ENCODE measurements around the gene MMD2.
A peak's percentile ranks its signal among the peaks of the same experiment; 100 is the strongest.
"Not testable (repeated sequence)": the region's sequence is repeated elsewhere in the genome, so short reads cannot be mapped to it uniquely, and the experiment has no call there.

The MMD2 gene

DNA sequence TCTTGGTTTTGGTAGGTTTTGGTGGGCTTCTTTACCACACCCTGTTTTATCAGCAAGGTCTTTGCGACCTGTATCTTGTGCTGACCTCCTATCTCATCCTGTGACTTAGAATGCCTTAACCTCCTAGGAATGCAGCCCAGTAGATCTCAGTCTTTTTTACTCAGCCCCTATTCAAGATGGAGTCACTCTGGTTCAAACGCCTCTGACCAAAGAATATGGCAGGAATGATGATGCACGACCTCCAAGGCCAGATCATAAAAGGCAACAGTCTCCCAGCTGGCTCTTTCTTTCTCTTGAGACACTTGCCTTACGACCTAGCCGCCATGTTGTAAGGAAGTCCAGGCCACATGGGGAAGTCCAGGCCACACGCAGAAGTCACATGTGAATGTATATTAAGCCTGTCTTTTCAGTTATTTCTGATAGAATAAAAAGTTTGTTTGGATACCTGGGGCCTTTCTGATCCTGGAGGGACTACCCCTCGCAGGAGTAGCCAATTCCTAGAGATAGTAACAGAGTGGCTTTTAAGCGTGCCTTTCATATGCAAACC is 65.0 kb downstream of the MMD2 start:
- Mint-ChIP-seq H3K9me3 (peaks cover 19% of the 10 kb centered on the region), H3K36me3 (ENCODE audit: low read depth) (no peaks in the 10 kb centered on the region), H3K27me3 (ENCODE audit: low read depth, poor library complexity) (peaks cover 28% of the 10 kb centered on the region), H3K27ac (no peak overlapping the region), H3K4me1 (no peaks in the 10 kb centered on the region), H3K4me3 (no peak overlapping the region)
- TF ChIP-seq CTCF (IDR thresholded peaks at IDR 0.05), result no peak
- no peak for DNase-seq

DNA sequence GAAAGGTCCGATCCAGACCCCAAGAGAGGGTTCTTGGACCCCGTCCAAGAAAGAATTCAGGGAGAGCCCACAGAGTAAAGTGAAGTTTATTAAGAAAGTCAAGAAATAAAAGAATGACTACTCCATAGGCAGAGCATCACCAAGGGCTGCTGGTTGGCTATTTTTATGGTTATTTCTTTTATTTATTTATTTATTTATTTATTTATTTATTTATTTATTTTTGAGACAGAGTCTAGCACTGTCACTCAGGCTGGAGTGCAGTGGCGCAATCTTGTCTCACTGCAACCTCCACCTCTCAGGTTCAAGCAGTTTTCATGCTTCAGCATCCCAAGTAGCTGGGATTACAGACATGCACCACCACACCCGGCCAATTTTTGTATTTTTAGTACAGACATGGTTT is 65.8 kb downstream of the MMD2 start:
- H3K9me3 Mint-ChIP-seq, result peaks cover 19% of the 10 kb centered on the region

DNA sequence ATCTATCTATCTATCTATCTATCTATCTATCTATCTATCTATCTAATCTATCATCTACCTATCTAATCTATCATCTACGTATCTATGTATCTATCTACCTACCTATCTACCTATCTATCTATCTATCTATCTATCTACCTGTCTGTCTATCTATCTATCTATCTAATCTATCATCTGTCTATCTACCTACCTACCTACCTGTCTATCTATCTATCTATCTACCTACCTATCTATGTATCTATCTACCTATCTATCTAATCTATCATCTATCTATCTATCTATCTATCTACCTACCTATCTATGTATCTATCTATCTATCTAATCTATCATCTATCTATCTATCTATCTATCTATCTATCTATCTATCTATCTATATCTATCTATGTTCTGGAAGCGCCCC is 67.5 kb downstream of the MMD2 start:
- H3K4me1 Mint-ChIP-seq; H3K27ac Mint-ChIP-seq; DNase-seq; H3K4me3 Mint-ChIP-seq; H3K36me3 Mint-ChIP-seq (ENCODE audit: low read depth): not testable (repeated sequence)
- peaks cover 25% of the 10 kb centered on the region for H3K27me3 Mint-ChIP-seq (ENCODE audit: low read depth, poor library complexity)
- peaks cover 19% of the 10 kb centered on the region for H3K9me3 Mint-ChIP-seq

More for the DNA sequence above, 65.8 kb downstream of the MMD2 start:
- H3K4me1 Mint-ChIP-seq; H3K36me3 Mint-ChIP-seq (ENCODE audit: low read depth); H3K4me3 Mint-ChIP-seq; DNase-seq: not testable (repeated sequence)
- peak overlapping the region; percentile 77 for H3K27ac Mint-ChIP-seq
- H3K27me3 Mint-ChIP-seq (ENCODE audit: low read depth, poor library complexity), result peaks cover 28% of the 10 kb centered on the region

GRCh38 chr7:4889682-4890081 is 69.3 kb downstream of the MMD2 start:
- H3K9me3 Mint-ChIP-seq, result peaks cover 11% of the 10 kb centered on the region
- peaks cover 35% of the 10 kb centered on the region for H3K27me3 Mint-ChIP-seq (ENCODE audit: low read depth, poor library complexity)
- no peak overlapping the region for H3K27ac Mint-ChIP-seq
- TF ChIP-seq CTCF (IDR thresholded peaks at IDR 0.05), result no peak
- H3K4me3 Mint-ChIP-seq, result no peak overlapping the region
- H3K4me1 Mint-ChIP-seq, result no peaks in the 10 kb centered on the region
- no peaks in the 10 kb centered on the region for H3K36me3 Mint-ChIP-seq (ENCODE audit: low read depth)
- DNase-seq, result no peak

DNA sequence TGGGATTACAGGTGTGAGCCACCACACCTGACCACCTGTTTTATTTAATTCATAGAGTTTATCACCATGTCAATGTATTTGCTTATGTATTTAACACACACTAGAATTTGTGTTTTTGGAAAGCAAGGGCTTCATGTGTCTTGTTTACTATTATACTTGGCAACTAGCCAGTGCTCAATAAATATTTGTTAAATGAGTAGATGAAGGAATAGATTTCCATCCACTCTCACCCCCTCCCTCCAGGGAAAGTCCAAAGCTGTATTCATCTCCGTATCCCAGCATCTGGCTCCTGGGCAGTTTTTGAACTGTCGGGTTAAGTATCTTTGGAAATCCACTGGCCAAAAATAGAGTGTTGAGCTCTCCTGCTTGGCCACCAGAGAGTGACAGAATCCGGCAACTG is 70.8 kb downstream of the MMD2 start:
- H3K27me3 Mint-ChIP-seq (ENCODE audit: low read depth, poor library complexity), result peaks cover 37% of the 10 kb centered on the region
- TF ChIP-seq CTCF (IDR thresholded peaks at IDR 0.05), result no peak
- no peaks in the 10 kb centered on the region for H3K4me1 Mint-ChIP-seq
- no peak for DNase-seq
- H3K27ac Mint-ChIP-seq, result no peak overlapping the region
- no peak overlapping the region for H3K4me3 Mint-ChIP-seq
- H3K36me3 Mint-ChIP-seq (ENCODE audit: low read depth), result no peaks in the 10 kb centered on the region
- no peaks in the 10 kb centered on the region for H3K9me3 Mint-ChIP-seq

- Mint-ChIP-seq H3K36me3 (ENCODE audit: low read depth) (no peaks in the 10 kb centered on the region), H3K27me3 (ENCODE audit: low read depth, poor library complexity) (peaks cover 34% of the 10 kb centered on the region), H3K4me1 (peaks cover 11% of the 10 kb centered on the region), H3K9me3 (no peaks in the 10 kb centered on the region), H3K27ac (no peak overlapping the region), H3K4me3 (no peak overlapping the region)
- TF ChIP-seq CTCF (IDR thresholded peaks at IDR 0.05), result no peak
- DNase-seq, result no peak
Observed at GRCh38 chr7:4886671-4887070, 72.3 kb downstream of the MMD2 start.

GRCh38 chr7:4885317-4885807 is 73.6 kb downstream of the MMD2 start:
- no peaks in the 10 kb centered on the region for H3K9me3 Mint-ChIP-seq
- H3K27me3 Mint-ChIP-seq (ENCODE audit: low read depth, poor library complexity), result peaks cover 29% of the 10 kb centered on the region
- no peak for TF ChIP-seq CTCF (IDR thresholded peaks at IDR 0.05)
- peaks cover 17% of the 10 kb centered on the region for H3K4me1 Mint-ChIP-seq
- no peak overlapping the region for H3K27ac Mint-ChIP-seq
- DNase-seq, result no peak
- no peaks in the 10 kb centered on the region for H3K36me3 Mint-ChIP-seq (ENCODE audit: low read depth)
- no peak overlapping the region for H3K4me3 Mint-ChIP-seq

Measured in nephron progenitor cell (in vitro differentiated cells).